H7 (cell line): Measurements from ENCODE around the gene WLS. TPM values are rescaled to one million over a fixed set of nuclear protein-coding genes. Genes with fewer than 3 reads are reported as not detected.
"Not testable (repeated sequence)": the region's sequence is repeated elsewhere in the genome, so short reads cannot be mapped to it uniquely, and the experiment has no call there.

Experiments used
- DNase-seq: peaks from one replicate; pipeline ENCODE4 v3.0.0; 2012
- H3K27me3 ChIP-seq: 2 replicates; pipeline ENCODE4 v1.6.0; 2011; ENCODE audit warnings: mild to moderate bottlenecking, low read length; ENCODE audit not compliant: control insufficient read depth, insufficient read depth
- H3K36me3 ChIP-seq: replicated peaks from 2 replicates; pipeline ENCODE4 v1.5.1; 2011; ENCODE audit warnings: low read length; ENCODE audit not compliant: control insufficient read depth, insufficient read depth
- H3K4me3 ChIP-seq: 2 replicates; pipeline ENCODE4 v1.5.1; 2011; ENCODE audit warnings: low read depth, mild to moderate bottlenecking, control low read depth, low read length, moderate library complexity; ENCODE audit not compliant: insufficient read depth
- total RNA-seq: library from RNA; depleted of rRNA; stranded (reverse); fragments of >200 nt; shearing (Covaris generic); gene quantifications from 2 replicates; pipeline ENCODE4 v1.2.3, GENCODE V29; 2014

WLS gene
- total RNA-seq, 1 experiment from 2014 or later = 9.5 TPM

DNA sequence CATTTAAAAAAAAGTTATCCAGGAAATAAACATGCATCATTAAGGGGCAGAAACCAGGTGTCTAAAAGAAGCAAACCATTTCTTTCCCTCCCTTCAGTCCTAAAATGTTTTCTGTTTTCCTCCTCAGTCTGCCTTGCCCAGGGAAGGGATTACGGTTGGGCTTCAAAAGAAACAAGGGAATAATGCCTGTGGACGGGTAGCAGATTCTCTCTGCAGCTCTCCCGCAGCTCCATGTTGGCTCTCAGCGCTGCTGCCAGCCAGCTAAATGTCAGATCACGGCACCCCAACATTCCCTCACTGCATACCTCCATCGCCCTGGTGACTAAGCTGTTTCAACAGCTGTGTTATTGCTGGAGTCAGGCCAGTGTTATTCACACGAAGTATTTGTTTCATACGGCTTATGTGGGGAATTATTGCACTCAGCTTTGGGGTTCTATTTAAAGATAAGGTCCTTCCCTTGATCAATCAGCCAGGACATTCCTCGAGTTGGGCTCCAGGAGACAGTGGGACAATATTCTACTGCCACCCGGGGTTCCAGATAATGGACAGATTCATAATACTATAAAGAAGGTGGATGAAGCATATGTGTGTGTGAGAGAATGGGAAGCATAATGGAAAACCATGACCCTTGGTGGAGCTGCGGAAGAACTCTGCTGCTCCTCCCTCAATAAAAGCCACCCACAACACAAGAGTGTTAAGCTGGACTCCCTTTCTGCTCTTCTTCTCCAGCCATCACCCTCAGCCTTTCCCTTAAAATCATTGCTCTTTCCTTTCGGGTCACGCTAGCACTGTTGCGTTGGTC lies 58.2 kb downstream of the WLS start:
- H3K4me3 ChIP-seq = no peak overlapping the region
- no peaks in the 10 kb centered on the region for H3K36me3 ChIP-seq
- H3K27me3 ChIP-seq = no peaks in the 10 kb centered on the region; the same call in 1 of the 2 replicates
- DNase-seq = no peak

DNA sequence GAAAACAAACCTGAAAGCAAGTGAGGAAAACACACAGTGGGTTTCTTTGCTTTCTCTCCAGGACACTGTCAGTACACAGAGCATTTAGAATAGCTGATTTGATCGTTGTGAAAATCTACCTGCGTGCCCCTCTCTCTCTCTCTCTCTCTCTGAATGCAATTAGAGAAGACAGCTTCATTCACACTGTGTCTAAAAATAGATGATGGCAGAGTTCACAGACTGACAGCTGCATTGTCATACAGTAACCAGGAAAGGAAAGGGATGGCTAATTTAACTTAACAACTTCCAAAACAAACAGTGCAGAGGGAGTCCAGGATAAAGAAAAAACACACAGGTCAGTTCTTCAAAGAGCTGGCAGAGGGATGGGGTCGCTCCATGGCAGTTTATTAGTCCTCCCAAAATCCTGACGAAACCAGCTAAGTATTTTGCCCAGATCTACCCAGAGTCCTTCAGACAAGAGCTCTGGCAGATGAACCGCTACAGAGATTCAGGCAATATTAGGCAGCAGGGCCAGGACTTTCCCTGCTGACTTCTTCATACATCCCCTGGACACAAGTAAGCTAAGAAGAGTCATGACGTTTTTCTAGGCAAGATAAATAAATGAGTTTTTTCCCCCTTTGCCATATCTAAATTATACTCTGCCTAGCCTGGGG lies 58.9 kb downstream of the WLS start:
- H3K4me3 ChIP-seq = no peak overlapping the region
- no peak for DNase-seq
- no peaks in the 10 kb centered on the region; the same call in 1 of the 2 replicates for H3K27me3 ChIP-seq
- H3K36me3 ChIP-seq = no peaks in the 10 kb centered on the region

DNA sequence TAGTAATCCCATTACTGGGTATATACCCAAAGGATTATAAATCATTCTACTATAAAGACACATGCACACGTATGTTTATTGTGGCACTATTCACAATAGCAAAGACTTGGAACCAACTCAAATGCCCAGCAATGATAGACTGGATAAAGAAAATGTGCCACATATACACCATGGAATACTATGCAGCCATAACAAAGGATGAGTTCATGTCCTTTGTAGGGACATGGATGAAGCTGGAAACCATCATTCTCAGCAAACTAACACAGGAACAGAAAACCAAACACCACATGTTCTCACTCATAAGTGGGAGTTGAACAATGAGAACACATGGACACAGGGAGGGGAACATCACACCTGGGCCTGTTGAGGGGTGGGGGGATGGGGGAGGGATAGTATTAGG lies 60.5 kb downstream of the WLS start:
- H3K27me3 ChIP-seq, H3K36me3 ChIP-seq, H3K4me3 ChIP-seq, DNase-seq: not testable (repeated sequence)

DNA sequence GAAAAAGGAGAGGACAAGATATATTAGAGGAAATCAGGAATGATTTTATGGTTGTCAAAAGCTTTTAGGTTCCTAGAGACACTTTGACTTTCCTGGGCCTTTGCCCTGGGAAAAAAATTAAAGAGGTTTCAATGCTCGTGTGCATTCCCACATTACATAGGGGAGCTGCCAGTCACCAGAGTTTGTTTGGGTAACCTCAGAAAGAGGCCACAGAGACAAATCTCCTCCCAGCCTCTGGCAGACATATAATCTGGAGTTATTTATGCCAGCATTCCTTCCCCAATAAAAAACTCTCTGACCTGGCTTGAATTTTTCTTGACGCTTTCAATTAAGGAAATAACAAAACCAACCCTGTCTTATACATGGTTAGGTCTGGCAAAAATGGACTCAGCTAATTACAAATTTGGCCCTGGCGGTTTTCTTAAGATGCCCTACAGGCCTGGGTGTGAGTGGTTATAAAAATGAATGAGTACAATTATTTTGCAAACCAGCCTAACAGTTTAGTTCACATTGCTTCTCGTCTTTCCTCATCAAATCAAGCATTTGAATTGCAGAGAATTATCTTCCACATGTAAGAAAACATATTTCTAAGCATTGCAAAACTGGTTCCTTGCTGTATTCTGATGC lies 63.7 kb downstream of the WLS start:
- Histone ChIP-seq H3K4me3 (no peak overlapping the region), H3K36me3 (no peaks in the 10 kb centered on the region), H3K27me3 (no peaks in the 10 kb centered on the region; the same call in 1 of the 2 replicates)
- DNase-seq = no peak

DNA sequence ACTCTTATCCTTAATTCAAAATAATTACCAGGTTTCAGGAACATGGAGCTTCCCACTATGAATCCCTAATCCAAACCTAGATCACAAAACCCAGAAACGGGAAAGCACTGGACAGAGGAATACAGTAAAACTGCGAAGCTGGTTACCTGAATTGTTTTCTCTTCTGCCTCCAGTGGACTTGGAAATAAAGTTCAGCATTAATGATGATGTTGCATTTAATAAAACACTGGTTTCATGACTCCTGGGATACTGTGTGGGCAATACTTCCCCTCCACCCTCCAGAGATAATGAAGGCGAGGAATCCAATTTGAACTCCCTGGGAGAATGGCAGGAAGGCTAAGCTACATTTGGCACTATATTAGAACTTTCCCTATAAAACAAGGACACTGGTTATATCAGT lies 65.1 kb downstream of the WLS start:
- H3K4me3 ChIP-seq = no peak overlapping the region
- no peaks in the 10 kb centered on the region; the same call in 1 of the 2 replicates for H3K27me3 ChIP-seq
- DNase-seq = no peak
- no peaks in the 10 kb centered on the region for H3K36me3 ChIP-seq

DNA sequence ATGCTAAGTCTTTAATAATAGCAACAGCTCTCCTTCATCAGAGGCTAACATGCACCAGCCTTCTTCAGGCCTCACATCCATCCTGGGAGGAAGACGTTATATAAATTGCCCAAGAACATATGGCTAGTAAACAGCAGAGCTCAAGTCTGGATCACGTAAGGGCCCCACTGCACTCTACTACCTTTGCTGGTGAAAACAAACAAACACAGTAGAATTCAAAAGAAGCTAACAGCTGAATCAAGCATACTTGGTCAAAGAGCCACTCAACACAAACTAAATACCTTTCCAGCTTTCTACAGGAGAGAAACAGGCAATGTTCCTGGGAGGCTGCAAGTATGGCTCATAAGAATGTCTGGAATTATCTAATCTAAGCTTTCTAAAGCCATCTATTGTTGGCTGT lies 66.0 kb downstream of the WLS start:
- Histone ChIP-seq H3K36me3 (no peaks in the 10 kb centered on the region), H3K27me3 (no peaks in the 10 kb centered on the region; the same call in 1 of the 2 replicates), H3K4me3 (no peak overlapping the region)
- DNase-seq = no peak

DNA sequence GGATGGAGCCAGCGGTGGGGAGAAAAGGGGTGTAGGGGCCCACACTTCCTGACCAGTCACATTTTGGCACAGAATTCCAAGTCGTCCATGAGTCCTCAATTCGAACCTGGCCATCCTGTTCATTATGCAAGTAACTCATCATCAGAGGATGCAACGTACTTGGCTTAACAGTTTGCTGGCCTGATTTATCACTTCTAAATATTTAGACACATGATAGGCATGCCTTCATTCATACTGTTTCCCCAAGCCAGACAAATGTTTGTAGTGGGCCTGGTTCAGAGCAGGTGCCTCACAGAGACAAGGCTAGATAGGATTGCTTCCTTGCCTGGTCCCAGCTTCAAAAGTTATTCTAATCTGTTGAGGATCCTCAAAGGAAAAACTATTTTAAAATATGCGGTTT lies 66.7 kb downstream of the WLS start:
- DNase-seq = no peak
- no peak overlapping the region for H3K4me3 ChIP-seq
- no peaks in the 10 kb centered on the region; the same call in 1 of the 2 replicates for H3K27me3 ChIP-seq
- H3K36me3 ChIP-seq = no peaks in the 10 kb centered on the region

DNA sequence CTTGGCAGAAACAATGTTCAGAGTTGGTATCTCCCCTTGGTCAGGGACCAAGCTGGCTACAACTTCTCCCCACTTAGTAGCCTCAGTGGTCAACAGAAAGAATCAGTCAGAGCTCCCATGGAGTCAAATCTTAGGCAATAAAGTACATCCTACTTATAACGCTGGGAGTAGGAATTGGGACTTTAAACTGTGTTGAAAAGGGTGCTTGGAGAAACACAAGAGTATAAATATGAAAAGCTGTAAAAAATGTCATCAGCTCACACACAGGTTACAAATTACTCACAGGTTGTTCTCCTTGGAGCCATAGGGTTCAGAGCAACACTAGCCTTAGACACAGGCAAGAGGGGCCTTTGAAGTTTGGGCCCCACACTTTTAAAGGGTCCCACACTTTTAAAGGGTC lies 67.4 kb downstream of the WLS start:
- Histone ChIP-seq H3K4me3 (no peak overlapping the region), H3K36me3 (no peaks in the 10 kb centered on the region), H3K27me3 (no peaks in the 10 kb centered on the region; the same call in 1 of the 2 replicates)
- DNase-seq = no peak

DNA sequence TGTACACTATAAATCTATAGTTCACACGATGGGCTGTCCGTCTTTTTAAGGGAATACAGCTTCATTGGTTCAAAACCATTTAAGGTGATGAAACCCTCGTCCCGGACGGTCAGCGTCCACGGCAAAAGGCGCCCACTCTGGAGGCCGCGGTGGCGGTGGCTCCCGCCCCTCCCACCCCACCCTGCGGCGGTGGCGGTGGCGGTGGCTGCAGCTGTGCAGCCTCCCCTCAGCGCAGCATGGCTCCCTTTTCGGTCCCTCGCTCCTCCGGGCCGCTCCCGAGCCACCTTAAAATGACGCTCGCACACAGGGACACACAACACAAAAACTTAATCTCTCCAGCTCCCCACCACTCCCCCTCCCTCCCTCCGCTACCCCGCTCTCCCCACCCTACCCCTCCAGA lies 69.1 kb downstream of the WLS start:
- Histone ChIP-seq H3K4me3 (no peak overlapping the region), H3K36me3 (no peaks in the 10 kb centered on the region), H3K27me3 (no peaks in the 10 kb centered on the region; the same call in 1 of the 2 replicates)
- DNase-seq = peak; percentile 11

DNA sequence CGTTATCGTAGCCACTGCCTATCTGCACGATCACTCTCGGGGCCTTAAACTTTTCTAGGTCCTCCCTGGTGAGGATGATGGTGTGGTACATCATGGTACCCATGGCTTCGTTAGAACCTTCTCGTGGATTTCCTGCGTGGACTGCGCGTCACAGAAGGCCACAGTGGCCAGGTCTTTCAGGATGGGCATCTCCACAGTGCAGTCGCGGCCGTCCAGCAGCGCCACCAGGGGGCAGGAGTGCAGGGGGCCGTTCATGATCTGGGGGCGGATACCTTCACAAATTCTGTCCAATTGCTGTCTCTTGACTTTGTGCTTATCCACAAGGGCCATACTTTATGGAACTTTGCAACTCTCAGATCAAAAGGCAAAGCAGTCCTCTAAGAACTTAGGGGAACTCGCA lies 69.6 kb downstream of the WLS start:
- Histone ChIP-seq H3K36me3 (no peaks in the 10 kb centered on the region), H3K4me3 (no peak overlapping the region), H3K27me3 (no peaks in the 10 kb centered on the region; the same call in 1 of the 2 replicates)
- DNase-seq = peak; percentile 58

DNA sequence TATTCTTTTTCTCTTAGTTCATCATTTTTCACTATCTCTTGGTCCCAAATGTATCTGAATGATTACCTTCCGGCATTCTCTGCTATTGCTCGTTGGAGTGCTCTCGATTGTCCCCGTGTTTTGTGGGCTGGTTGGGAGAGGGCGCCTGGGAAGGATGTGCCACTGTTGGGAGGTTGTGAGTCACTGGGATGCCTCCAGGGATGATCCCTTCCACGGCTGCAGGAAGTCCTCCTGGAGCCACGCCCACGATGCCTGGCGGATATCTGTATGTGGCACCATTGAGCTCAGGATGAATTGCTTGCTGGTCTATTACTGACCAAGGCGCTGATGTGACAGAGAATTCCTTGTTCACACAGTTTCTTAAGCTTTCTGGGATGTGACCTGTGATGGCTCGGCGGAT lies 70.7 kb downstream of the WLS start:
- not testable (repeated sequence) for DNase-seq, H3K4me3 ChIP-seq

DNA sequence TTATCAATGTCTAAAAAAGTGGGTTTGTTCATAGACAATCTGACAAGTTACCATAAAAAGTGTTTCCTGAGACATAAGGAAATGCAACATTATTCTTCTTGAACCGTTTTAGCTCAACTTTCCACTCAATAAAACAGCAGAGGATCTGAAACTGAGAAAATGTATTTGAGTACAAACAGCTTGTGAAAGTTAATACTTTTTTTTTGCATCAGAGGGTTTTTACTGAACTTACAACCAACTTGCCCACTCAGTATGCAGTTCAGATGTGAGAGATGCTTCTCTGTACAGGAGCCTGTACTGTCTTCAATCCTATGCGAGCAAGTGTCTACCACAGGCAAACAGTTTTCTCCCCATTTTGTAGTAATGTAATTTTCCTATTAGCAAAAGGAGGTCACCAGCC lies 71.4 kb downstream of the WLS start:
- H3K27me3 ChIP-seq, DNase-seq, H3K4me3 ChIP-seq, H3K36me3 ChIP-seq: not testable (repeated sequence)

More for the DNA sequence above, 70.7 kb downstream of the WLS start:
- not testable (repeated sequence) for H3K36me3 ChIP-seq, H3K27me3 ChIP-seq

DNA sequence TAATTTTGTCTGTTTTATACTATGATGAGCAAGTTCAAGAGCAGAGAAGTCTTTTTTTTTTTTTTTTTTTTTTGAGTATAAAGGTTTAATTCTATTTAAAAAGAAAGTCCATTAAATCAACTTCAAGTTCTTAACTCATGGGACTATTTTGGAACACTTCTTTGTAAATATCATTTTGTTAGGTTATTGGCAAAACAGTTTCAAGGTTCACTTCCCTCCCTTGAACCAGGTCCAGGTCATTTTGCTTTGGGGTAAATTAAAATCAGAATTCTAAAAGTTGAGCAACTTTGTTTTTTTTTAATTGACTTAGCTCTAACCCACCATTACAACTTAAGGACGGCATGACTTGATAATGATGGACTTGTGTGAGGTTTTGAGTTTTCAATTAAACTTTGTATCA lies 72.3 kb downstream of the WLS start:
- Histone ChIP-seq H3K4me3 (no peak overlapping the region), H3K27me3 (no peaks in the 10 kb centered on the region; the same call in 1 of the 2 replicates), H3K36me3 (no peaks in the 10 kb centered on the region)
- no peak for DNase-seq

DNA sequence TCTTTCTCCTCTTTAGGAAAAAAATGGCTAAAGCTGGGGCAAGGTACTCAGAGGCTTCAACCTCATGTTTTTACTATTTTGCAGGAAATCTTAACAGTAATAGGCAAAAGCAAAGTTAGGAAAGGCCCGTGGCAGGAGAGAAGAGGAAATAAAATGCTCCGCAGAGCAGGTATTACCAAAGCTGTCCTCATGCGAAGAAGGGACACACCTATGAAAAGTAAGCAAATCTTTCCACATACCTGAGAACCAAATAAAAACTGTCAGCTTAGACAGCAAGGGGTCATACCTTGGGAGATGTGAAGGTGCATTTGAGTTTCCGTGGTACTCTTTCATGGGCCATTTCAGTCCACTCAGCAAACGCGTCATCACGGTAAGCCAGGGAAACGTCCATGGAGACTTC lies 73.5 kb downstream of the WLS start:
- DNase-seq = no peak
- H3K4me3 ChIP-seq = no peak overlapping the region
- H3K27me3 ChIP-seq = no peaks in the 10 kb centered on the region
- no peaks in the 10 kb centered on the region for H3K36me3 ChIP-seq

DNA sequence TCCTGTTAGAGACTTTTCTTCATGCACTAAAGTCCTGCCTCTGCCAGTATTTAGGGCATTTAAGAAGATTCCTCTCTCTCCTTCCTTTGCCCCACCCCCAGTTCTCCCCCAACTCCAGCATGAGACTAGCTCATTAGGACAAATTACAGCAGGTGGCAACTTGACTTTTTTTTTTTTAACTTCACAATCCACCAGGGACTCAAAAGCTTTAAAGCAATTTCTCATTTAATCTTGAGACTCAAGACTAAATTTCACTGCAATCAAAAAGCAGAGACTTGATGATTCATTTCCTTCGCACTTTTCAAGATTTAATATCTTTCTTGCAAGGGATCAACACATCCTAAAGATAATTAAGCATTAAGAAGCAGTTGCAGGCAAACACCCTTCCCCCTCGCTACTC lies 74.9 kb downstream of the WLS start:
- DNase-seq = no peak
- H3K27me3 ChIP-seq = no peaks in the 10 kb centered on the region
- H3K4me3 ChIP-seq = no peak overlapping the region
- no peaks in the 10 kb centered on the region for H3K36me3 ChIP-seq
